Suprapubic skin (tissue), 4 donors: Measurements from ENCODE around the gene KAZN. TPM values are rescaled to one million over a fixed set of nuclear protein-coding genes. Genes with fewer than 3 reads are reported as not detected.

Experiments
- DNase-seq, 2 donors: peaks; one replicate each; pipeline ENCODE4 v3.0.0-alpha.2; 2019; ENCODE audit warnings: low spot score in 2 of 2
- H3K27ac ChIP-seq: fragments of 200-600 bp; sonication (generic); one replicate; pipeline ENCODE4 v1.5.1; 2019
- H3K27me3 ChIP-seq: fragments of 200-600 bp; sonication (generic); one replicate; pipeline ENCODE4 v1.5.1; 2019
- H3K36me3 ChIP-seq: fragments of 200-600 bp; sonication (generic); one replicate; pipeline ENCODE4 v1.5.1; 2019
- H3K4me1 ChIP-seq: fragments of 200-600 bp; sonication (generic); one replicate; pipeline ENCODE4 v1.5.1; 2019
- H3K4me3 ChIP-seq: fragments of 200-600 bp; sonication (generic); one replicate; pipeline ENCODE4 v1.5.1; 2019; ENCODE audit warnings: mild to moderate bottlenecking
- H3K9me3 ChIP-seq: fragments of 200-600 bp; sonication (generic); one replicate; pipeline ENCODE4 v1.5.1; 2019
- CTCF ChIP-seq, 2 donors: fragments of 200-600 bp in 1 of 2; fragments of 450-650 bp in 1 of 2; sonication (generic) in 1 of 2; IDR thresholded peaks; one replicate each; pipeline ENCODE4 v1.5.1; 2016 to 2019; ENCODE audit warnings: antibody characterized with exemption in 2 of 2, mild to moderate bottlenecking in 1 of 2, moderate library complexity in 1 of 2
- EP300 ChIP-seq: sonication (generic); formaldehyde crosslinking; IDR thresholded peaks from one replicate; pipeline ENCODE4 v1.6.1; 2017; ENCODE audit warnings: antibody characterized with exemption
- POLR2A ChIP-seq, 2 donors: fragments of 450-650 bp; IDR thresholded peaks; one replicate each; pipeline ENCODE4 v1.6.1; 2017; ENCODE audit warnings: antibody characterized with exemption in 2 of 2, mild to moderate bottlenecking in 2 of 2, moderate library complexity in 2 of 2
- POLR2AphosphoS5 ChIP-seq, 3 donors: sonication (generic); formaldehyde crosslinking; IDR thresholded peaks; one replicate each; pipeline ENCODE4 v1.6.1; 2017; ENCODE audit warnings: antibody characterized with exemption in 3 of 3
- WGBS: methylation state at CpG from one replicate; pipeline ENCODE4 v1.1.5; 2018; 5-methylcytosine and 5-hydroxymethylcytosine counted together
- total RNA-seq, 4 donors: library from RNA; depleted of rRNA; stranded (reverse); fragments of >200 nt; gene quantifications; one replicate each; pipeline ENCODE4 v1.1.0, GENCODE V29; 2016

KAZN gene
- total RNA-seq, 4 donors from 2014 or later: 29.2 to 37.5 (median 31.7) TPM

GRCh38 chr1:14745001-14745720 lies 146.7 kb downstream of the KAZN start:
- Histone ChIP-seq H3K4me3 (no peak overlapping the region), H3K36me3 (no peaks in the 10 kb centered on the region), H3K27me3 (peaks cover 5% of the 10 kb centered on the region), H3K9me3 (no peaks in the 10 kb centered on the region), H3K27ac (no peak overlapping the region), H3K4me1 (peaks cover 14% of the 10 kb centered on the region)
- no peak for TF ChIP-seq EP300
- TF ChIP-seq POLR2A (IDR thresholded peaks at IDR 0.05): no peak
- no peak for TF ChIP-seq POLR2AphosphoS5 (IDR thresholded peaks at IDR 0.05)
- no peak for TF ChIP-seq CTCF (IDR thresholded peaks at IDR 0.05)
- no peak for DNase-seq
- whole genome bisulfite sequencing: 63% methylated on average over 9 of the region's 9 CpGs

DNA sequence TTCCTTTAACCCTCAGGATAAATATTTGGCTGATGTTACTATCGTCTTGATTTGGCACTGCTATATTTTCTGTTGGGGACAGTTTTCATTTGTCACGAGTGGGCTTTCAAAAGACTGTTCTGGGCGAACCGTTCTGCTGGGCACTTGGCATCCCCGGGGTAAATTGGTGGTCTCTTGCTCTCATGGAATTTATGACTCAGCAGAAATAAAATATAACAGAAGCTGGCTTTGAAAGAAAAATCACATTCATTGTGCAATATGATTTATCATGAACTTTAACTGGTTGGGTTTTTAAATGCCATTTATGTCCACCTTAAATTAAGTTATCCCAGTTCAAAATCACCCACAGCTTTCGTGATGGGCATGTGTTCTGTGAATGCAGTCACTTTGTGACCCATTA lies 147.3 kb downstream of the KAZN start:
- Histone ChIP-seq H3K9me3 (no peaks in the 10 kb centered on the region), H3K4me3 (no peak overlapping the region), H3K4me1 (peaks cover 14% of the 10 kb centered on the region), H3K27me3 (peaks cover 4% of the 10 kb centered on the region), H3K27ac (no peak overlapping the region), H3K36me3 (no peaks in the 10 kb centered on the region)
- no peak for TF ChIP-seq POLR2A (IDR thresholded peaks at IDR 0.05)
- DNase-seq: no peak
- WGBS: 42% methylated on average over 6 of the region's 6 CpGs

DNA sequence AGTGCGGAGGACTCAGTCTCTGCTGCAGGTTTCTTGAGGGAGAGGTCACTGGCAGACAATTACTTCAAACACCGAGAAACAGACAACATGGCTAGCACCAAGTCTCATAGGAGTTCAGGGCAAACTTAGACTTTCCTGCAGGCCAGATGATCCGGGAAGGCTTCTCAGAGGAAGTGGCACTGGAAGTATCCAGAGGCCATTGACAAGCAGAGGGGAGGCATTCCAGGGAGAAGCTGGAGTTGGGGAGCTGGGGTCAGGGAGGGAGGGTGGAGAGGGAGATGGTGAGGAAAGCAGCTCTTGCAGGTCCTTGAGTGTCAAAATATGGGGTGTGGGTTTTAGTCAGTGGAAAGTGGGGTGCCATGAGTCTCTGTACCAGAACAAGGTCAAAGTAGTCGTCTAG lies 147.9 kb downstream of the KAZN start:
- H3K4me3 ChIP-seq: no peak overlapping the region
- 88% methylated on average over 4 of the region's 4 CpGs for WGBS
- H3K36me3 ChIP-seq: no peaks in the 10 kb centered on the region
- no peaks in the 10 kb centered on the region for H3K9me3 ChIP-seq
- no peak overlapping the region for H3K27ac ChIP-seq
- DNase-seq: no peak
- TF ChIP-seq EP300 (no peak), POLR2A (IDR thresholded peaks at IDR 0.05) (no peak), CTCF (IDR thresholded peaks at IDR 0.05) (no peak), POLR2AphosphoS5 (IDR thresholded peaks at IDR 0.05) (no peak)
- H3K4me1 ChIP-seq: peaks cover 14% of the 10 kb centered on the region
- no peaks in the 10 kb centered on the region for H3K27me3 ChIP-seq

- Histone ChIP-seq H3K36me3 (no peaks in the 10 kb centered on the region), H3K9me3 (no peaks in the 10 kb centered on the region), H3K27me3 (no peaks in the 10 kb centered on the region), H3K4me1 (no peaks in the 10 kb centered on the region), H3K4me3 (no peak overlapping the region), H3K27ac (no peak overlapping the region)
- 96% methylated on average over 5 of the region's 5 CpGs for WGBS
- no peak for DNase-seq
- TF ChIP-seq POLR2A (IDR thresholded peaks at IDR 0.05): no peak
- no peak for TF ChIP-seq CTCF (IDR thresholded peaks at IDR 0.05)
- TF ChIP-seq EP300: no peak
- no peak for TF ChIP-seq POLR2AphosphoS5 (IDR thresholded peaks at IDR 0.05)
These were observed 149.7 kb downstream of the KAZN start for GRCh38 chr1:14748151-14748550.

GRCh38 chr1:14748977-14749376 lies 150.5 kb downstream of the KAZN start:
- WGBS: 78% methylated on average over 2 of the region's 2 CpGs
- no peak overlapping the region for H3K4me3 ChIP-seq
- no peaks in the 10 kb centered on the region for H3K4me1 ChIP-seq
- no peaks in the 10 kb centered on the region for H3K27me3 ChIP-seq
- no peaks in the 10 kb centered on the region for H3K36me3 ChIP-seq
- TF ChIP-seq CTCF (IDR thresholded peaks at IDR 0.05) (no peak), POLR2AphosphoS5 (IDR thresholded peaks at IDR 0.05) (no peak), POLR2A (IDR thresholded peaks at IDR 0.05) (no peak), EP300 (no peak)
- no peaks in the 10 kb centered on the region for H3K9me3 ChIP-seq
- DNase-seq: no peak
- H3K27ac ChIP-seq: no peak overlapping the region

- peaks cover 1% of the 10 kb centered on the region for H3K4me1 ChIP-seq
- H3K27ac ChIP-seq: no peak overlapping the region
- WGBS: 94% methylated on average over 2 of the region's 2 CpGs
- no peaks in the 10 kb centered on the region for H3K9me3 ChIP-seq
- no peak overlapping the region for H3K4me3 ChIP-seq
- no peaks in the 10 kb centered on the region for H3K27me3 ChIP-seq
- no peak for TF ChIP-seq POLR2AphosphoS5 (IDR thresholded peaks at IDR 0.05)
- TF ChIP-seq POLR2A (IDR thresholded peaks at IDR 0.05): no peak
- no peak for TF ChIP-seq CTCF (IDR thresholded peaks at IDR 0.05)
- no peak for TF ChIP-seq EP300
- H3K36me3 ChIP-seq: no peaks in the 10 kb centered on the region
- no peak for DNase-seq
These were observed 152.0 kb downstream of the KAZN start for GRCh38 chr1:14750490-14750889.
